ENCODE measurements around the gene NCOA1. TPM values are rescaled to one million over a fixed set of nuclear protein-coding genes. Genes with fewer than 3 reads are reported as not detected.
A peak's percentile ranks its signal among the peaks of the same experiment; 100 is the strongest.

Gene NCOA1
- total and polyA plus RNA-seq, 10 of the 15 experiments (the other 5 are each of a cell fraction or from before 2014, with no cell fraction given): 1.8 to 35.6 (median 6.1) TPM

DNA sequence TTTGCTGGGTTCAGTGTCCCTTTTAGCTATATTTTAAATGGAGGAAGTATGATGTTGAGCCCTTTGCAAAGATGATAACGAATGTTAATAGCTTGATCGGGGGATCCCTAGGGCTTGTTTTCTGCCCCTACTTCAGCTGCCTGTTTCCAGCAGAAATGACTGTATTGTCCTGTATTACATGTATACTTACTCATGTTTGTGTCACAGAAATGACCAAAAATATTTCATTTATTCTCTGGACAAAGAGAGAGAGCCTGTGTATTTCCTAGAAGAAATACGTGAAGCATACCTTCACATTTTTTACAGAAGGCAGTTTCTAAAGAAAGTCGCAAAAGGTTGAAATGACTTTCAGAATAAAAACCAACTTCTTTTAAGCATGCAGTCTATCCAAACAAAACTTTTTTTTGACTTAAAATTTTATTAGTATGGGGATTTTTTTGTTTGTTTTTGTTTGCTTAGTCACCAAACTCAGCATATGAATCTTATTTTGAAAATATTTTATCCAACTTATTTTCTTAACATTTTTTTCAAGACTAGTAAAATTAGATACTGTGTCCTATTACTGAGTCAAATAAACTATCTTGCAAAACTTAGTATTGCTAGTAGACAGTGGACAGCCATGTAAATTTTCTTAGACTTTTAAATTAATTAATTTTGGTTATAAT is 233.2 kb downstream of the NCOA1 start:
- H3K4me3 ChIP-seq: 0 out of 2 replicates have a peak overlapping the region, but pooled peaks have one; percentile 23
- H3K9ac ChIP-seq (ENCODE audit: control insufficient read depth, insufficient read depth, low read length): no peak overlapping the region
- DNase-seq (ENCODE audit: low read depth, low spot score) (no peak), ATAC-seq (no peak), FAIRE-seq (no peak)
- no TSS peak for BruUV-seq (replicated peaks)
- ChIA-PET CTCF (interaction anchor here (0.9 to 1.0 kb wide), 2 partner anchors 11 to 302 kb away, joined by 4 read pairs; no protein-coding TSS in a partner anchor), POLR2A (interaction anchor here (0.5 kb wide), 1 partner anchor 23 kb away, joined by 6 read pairs; no protein-coding TSS in a partner anchor), RAD21 (ENCODE audit: unreplicated experiment) (no interaction called here), SMC1A (ENCODE audit: uncharacterized antibody, unreplicated experiment) (interaction anchor here (1.3 to 2.4 kb wide), 4 partner anchors 8 to 204 kb away, joined by 3 to 9 read pairs (median 4); no protein-coding TSS in a partner anchor)
- H3K4me1 ChIP-seq (ENCODE audit: control insufficient read depth, insufficient read depth, low read length): peaks cover 16% of the 10 kb centered on the region; the same call in 1 of the 2 replicates
- no peaks in the 10 kb centered on the region for H3K9me3 ChIP-seq (replicated peaks; ENCODE audit: control insufficient read depth, insufficient read depth, low read length)
- WGBS (ENCODE audit: insufficient coverage, insufficient replicate concordance, low lambda C conversion rate, missing lambda C conversion rate): 72% methylated on average over 4 of the region's 4 CpGs
- H4K20me1 ChIP-seq (ENCODE audit: control insufficient read depth, insufficient read depth): no peaks in the 10 kb centered on the region
- no peaks in the 10 kb centered on the region for H3K36me3 ChIP-seq (ENCODE audit: control insufficient read depth in 2 of 2, insufficient read depth in 2 of 2, low read length in 1 of 2)
- H3K27me3 ChIP-seq (replicated peaks in 1 of 2; ENCODE audit: control insufficient read depth in 2 of 2, insufficient read depth in 2 of 2, low read length in 1 of 2): no peaks in the 10 kb centered on the region
- 0 out of 2 replicates have a peak overlapping the region, but pooled peaks have one; percentile 4 for H3K27ac ChIP-seq (ENCODE audit: control insufficient read depth, insufficient read depth)
- no peak overlapping the region for H2AFZ ChIP-seq (ENCODE audit: control insufficient read depth, low read depth, low read length)
- in situ Hi-C loops (cut with MboI): no loop called here
- H3K4me2 ChIP-seq (ENCODE audit: control insufficient read depth, insufficient read depth): no peak overlapping the region
- no peaks in the 10 kb centered on the region for H3K79me2 ChIP-seq (ENCODE audit: control insufficient read depth, insufficient read depth, low read length)
- intact Hi-C loops (cut with micrococcal nuclease; ENCODE audit: unreplicated experiment): no loop called here
- no peak for TF ChIP-seq E2F4 (IDR thresholded peaks at IDR 0.05; ENCODE audit: low read depth, low read length)
- no peak for TF ChIP-seq SRF (IDR thresholded peaks at IDR 0.05; ENCODE audit: low read depth in 2 of 2, low read length in 2 of 2)
- TF ChIP-seq RBBP5 (conservative IDR thresholded peaks at IDR 0.05): no peak
- TF ChIP-seq POU2F2 (IDR thresholded peaks at IDR 0.05; ENCODE audit: borderline replicate concordance, low read depth, low read length): no peak
- no peak for TF ChIP-seq NR2C1 (IDR thresholded peaks at IDR 0.05)
- no peak for TF ChIP-seq YBX1 (IDR thresholded peaks at IDR 0.05)
- TF ChIP-seq EP300 (IDR thresholded peaks at IDR 0.05; ENCODE audit: borderline replicate concordance in 1 of 2, control insufficient read depth in 1 of 2, low read depth in 2 of 2, low read length in 2 of 2): no peak
- TF ChIP-seq BRCA1 (IDR thresholded peaks at IDR 0.05; ENCODE audit: low read depth, low read length): no peak

All from GM12878 (cell line).